ENCODE measurements around the gene TRAM2. TPM values are rescaled to one million over a fixed set of nuclear protein-coding genes. Genes with fewer than 3 reads are reported as not detected.

The TRAM2 gene
- total and polyA plus RNA-seq, 7 donors: 2.1 to 5.7 (median 4.3) TPM

GRCh38 chr6:52498538-52499017 lies 78.3 kb downstream of the TRAM2 start:
- Histone ChIP-seq H3K9me3 (no peaks in the 10 kb centered on the region), H3K36me3 (ENCODE audit: insufficient read depth in 1 of 2, low read depth in 1 of 2) (no peaks in the 10 kb centered on the region), H3K27ac (no peak overlapping the region), H3K27me3 (ENCODE audit: insufficient read depth in 3 of 3, low read length in 2 of 3) (no peaks in the 10 kb centered on the region), H3K4me3 (no peak overlapping the region), H3K4me1 (peaks cover 32% of the 10 kb centered on the region)
- intact Hi-C loops (cut with DNase I): loop anchor here (2.0 to 5.0 kb wide), 3 partner anchors 78 to 99 kb away; partner anchors contain the start of gene EFHC1 (in 1 of the 2)
- TF ChIP-seq CTCF (IDR thresholded peaks at IDR 0.05): no peak
- DNase-seq: no peak
- 74 to 88% (median 82%) methylated on average over 11 of the region's 11 CpGs for WGBS, 3 donors
- no peak for ATAC-seq

GRCh38 chr6:52497652-52498408 lies 79.0 kb downstream of the TRAM2 start:
- DNase-seq (peak in 1 of 2 donors; percentile 50), ATAC-seq (no peak)
- no peak overlapping the region for H3K27ac ChIP-seq
- no peaks in the 10 kb centered on the region for H3K9me3 ChIP-seq
- no peak overlapping the region for H3K4me3 ChIP-seq
- 69 to 70% (median 70%) methylated on average over 14 of the region's 14 CpGs for WGBS, 3 donors
- peaks cover 25% of the 10 kb centered on the region for H3K4me1 ChIP-seq
- intact Hi-C loops (cut with DNase I): loop anchor here (2.0 to 5.0 kb wide), 3 partner anchors 77 to 99 kb away; partner anchors contain the start of gene EFHC1 (in 1 of the 2)
- no peaks in the 10 kb centered on the region for H3K27me3 ChIP-seq (ENCODE audit: insufficient read depth in 3 of 3, low read length in 2 of 3)
- no peak for TF ChIP-seq CTCF (IDR thresholded peaks at IDR 0.05)
- no peaks in the 10 kb centered on the region for H3K36me3 ChIP-seq (ENCODE audit: insufficient read depth in 1 of 2, low read depth in 1 of 2)

GRCh38 chr6:52496631-52497030 lies 80.2 kb downstream of the TRAM2 start:
- no peak for DNase-seq
- Histone ChIP-seq H3K27ac (no peak overlapping the region), H3K27me3 (ENCODE audit: insufficient read depth in 3 of 3, low read length in 2 of 3) (no peaks in the 10 kb centered on the region), H3K36me3 (ENCODE audit: insufficient read depth in 1 of 2, low read depth in 1 of 2) (no peaks in the 10 kb centered on the region), H3K9me3 (no peaks in the 10 kb centered on the region), H3K4me3 (no peak overlapping the region), H3K4me1 (peaks cover 25% of the 10 kb centered on the region)
- no peak for TF ChIP-seq CTCF (IDR thresholded peaks at IDR 0.05)
- intact Hi-C loops (cut with DNase I): loop anchor here (5.0 kb wide), 1 partner anchor 101 kb away; no protein-coding TSS in a partner anchor
- 84 to 95% (median 88%) methylated on average over 2 of the region's 2 CpGs for WGBS, 3 donors
- ATAC-seq: no peak

GRCh38 chr6:52495922-52496321 lies 80.9 kb downstream of the TRAM2 start:
- intact Hi-C loops (cut with DNase I): loop anchor here (5.0 kb wide), 1 partner anchor 101 kb away; no protein-coding TSS in a partner anchor
- no peak for ATAC-seq
- H3K9me3 ChIP-seq: no peaks in the 10 kb centered on the region
- 75 to 76% (median 75%) methylated on average over 3 of the region's 3 CpGs for WGBS, 3 donors
- no peak for DNase-seq
- H3K4me3 ChIP-seq: no peak overlapping the region
- H3K27me3 ChIP-seq (ENCODE audit: insufficient read depth in 3 of 3, low read length in 2 of 3): no peaks in the 10 kb centered on the region
- H3K4me1 ChIP-seq: peaks cover 23% of the 10 kb centered on the region
- H3K36me3 ChIP-seq (ENCODE audit: insufficient read depth in 1 of 2, low read depth in 1 of 2): no peaks in the 10 kb centered on the region
- H3K27ac ChIP-seq: no peak overlapping the region
- no peak for TF ChIP-seq CTCF (IDR thresholded peaks at IDR 0.05)
